ENCODE data around the gene KCNE4. TPM values are rescaled to one million over a fixed set of nuclear protein-coding genes. Genes with fewer than 3 reads are reported as not detected.

Gene KCNE4
- total and polyA plus RNA-seq, 9 of the 15 experiments (the other 6 are each of a cell fraction or from before 2014, with no cell fraction given), result not detected

DNA sequence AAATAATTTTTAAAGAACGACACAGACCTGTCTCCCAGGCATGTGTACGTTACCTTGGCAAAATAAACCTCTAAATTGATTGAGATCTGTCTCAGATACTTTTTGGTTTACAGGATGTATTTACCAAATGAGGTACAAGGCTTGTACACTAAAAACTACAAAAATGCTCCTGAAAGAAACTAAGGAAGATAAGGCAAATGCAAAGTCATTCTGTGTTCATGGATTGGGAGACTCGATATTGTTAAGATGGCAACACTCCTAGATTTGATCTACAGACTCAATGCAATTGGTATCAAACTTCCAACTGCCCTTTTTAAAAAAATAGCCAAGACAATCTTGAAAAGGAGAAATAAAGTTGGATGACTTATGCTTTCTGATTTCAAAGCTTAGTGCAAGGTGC lies 11.5 kb upstream of the KCNE4 start (continued):
- TF ChIP-seq, protein P1, sequence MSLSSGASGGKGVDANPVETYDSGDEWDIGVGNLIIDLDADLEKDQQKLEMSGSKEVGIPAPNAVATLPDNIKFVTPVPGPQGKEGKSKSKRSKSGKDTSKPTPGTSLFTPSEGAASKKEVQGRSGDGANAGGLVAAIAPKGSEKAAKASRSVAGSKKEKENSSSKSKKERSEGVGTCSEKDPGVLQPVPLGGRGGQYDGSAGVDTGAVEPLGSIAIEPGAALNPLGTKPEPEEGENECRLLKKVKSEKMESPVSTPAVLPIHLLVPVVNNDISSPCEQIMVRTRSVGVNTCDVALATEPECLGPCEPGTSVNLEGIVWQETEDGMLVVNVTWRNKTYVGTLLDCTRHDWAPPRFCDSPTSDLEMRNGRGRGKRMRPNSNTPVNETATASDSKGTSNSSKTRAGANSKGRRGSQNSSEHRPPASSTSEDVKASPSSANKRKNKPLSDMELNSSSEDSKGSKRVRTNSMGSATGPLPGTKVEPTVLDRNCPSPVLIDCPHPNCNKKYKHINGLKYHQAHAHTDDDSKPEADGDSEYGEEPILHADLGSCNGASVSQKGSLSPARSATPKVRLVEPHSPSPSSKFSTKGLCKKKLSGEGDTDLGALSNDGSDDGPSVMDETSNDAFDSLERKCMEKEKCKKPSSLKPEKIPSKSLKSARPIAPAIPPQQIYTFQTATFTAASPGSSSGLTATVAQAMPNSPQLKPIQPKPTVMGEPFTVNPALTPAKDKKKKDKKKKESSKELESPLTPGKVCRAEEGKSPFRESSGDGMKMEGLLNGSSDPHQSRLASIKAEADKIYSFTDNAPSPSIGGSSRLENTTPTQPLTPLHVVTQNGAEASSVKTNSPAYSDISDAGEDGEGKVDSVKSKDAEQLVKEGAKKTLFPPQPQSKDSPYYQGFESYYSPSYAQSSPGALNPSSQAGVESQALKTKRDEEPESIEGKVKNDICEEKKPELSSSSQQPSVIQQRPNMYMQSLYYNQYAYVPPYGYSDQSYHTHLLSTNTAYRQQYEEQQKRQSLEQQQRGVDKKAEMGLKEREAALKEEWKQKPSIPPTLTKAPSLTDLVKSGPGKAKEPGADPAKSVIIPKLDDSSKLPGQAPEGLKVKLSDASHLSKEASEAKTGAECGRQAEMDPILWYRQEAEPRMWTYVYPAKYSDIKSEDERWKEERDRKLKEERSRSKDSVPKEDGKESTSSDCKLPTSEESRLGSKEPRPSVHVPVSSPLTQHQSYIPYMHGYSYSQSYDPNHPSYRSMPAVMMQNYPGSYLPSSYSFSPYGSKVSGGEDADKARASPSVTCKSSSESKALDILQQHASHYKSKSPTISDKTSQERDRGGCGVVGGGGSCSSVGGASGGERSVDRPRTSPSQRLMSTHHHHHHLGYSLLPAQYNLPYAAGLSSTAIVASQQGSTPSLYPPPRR (CRISPR knock-in tag; IDR thresholded peaks at IDR 0.05; ENCODE audit: borderline replicate concordance), result no peak
- TF ChIP-seq, protein P2, sequence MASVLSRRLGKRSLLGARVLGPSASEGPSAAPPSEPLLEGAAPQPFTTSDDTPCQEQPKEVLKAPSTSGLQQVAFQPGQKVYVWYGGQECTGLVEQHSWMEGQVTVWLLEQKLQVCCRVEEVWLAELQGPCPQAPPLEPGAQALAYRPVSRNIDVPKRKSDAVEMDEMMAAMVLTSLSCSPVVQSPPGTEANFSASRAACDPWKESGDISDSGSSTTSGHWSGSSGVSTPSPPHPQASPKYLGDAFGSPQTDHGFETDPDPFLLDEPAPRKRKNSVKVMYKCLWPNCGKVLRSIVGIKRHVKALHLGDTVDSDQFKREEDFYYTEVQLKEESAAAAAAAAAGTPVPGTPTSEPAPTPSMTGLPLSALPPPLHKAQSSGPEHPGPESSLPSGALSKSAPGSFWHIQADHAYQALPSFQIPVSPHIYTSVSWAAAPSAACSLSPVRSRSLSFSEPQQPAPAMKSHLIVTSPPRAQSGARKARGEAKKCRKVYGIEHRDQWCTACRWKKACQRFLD (CRISPR knock-in tag; IDR thresholded peaks at IDR 0.05), result no peak
- no peak; the same call in 1 of the 2 replicates for TF ChIP-seq ARID1B (IDR thresholded peaks at IDR 0.05)
